GM12878 (cell line): ENCODE data around the gene SPAG9. TPM values are rescaled to one million over a fixed set of nuclear protein-coding genes. Genes with fewer than 3 reads are reported as not detected.

Experiments used
- ATAC-seq: fragments of 200-7000 bp; cut with Tn5 transposase; 3 replicates; pipeline ENCODE4 v1.9.1; 2020; ENCODE audit warnings: mild to moderate bottlenecking, moderate library complexity
- BruUV-seq: library from RNA; stranded (reverse); fragments of 400-500 nt; replicated peaks from 2 replicates; lab custom pipeline; 2021; lab: Mats Ljungman, UMichigan
- CTCF ChIA-PET: fragments of 300-600 bp; sonication (Branson Sonifier 250); formaldehyde crosslinking; extraction: SDS; loops from one replicate; lab custom pipeline; 2021; ENCODE audit warnings: inconsistent platforms; lab: Yijun Ruan, JAX
- POLR2A ChIA-PET: fragments of 350-600 bp; formaldehyde crosslinking; extraction: SDS; loops from one replicate; lab custom pipeline; 2021; ENCODE audit warnings: inconsistent platforms; lab: Charles Lee
- RAD21 ChIA-PET: fragments of 300-600 bp; sonication (Branson Sonifier 250); formaldehyde crosslinking; loops from one replicate; lab custom pipeline; 2023; ENCODE audit warnings: antibody characterized with exemption; ENCODE audit not compliant: unreplicated experiment; lab: Charles Lee
- SMC1A ChIA-PET: fragments of 300-600 bp; sonication (Branson Sonifier 250); formaldehyde crosslinking; loops from one replicate; lab custom pipeline; 2023; ENCODE audit not compliant: unreplicated experiment, uncharacterized antibody; lab: Charles Lee
- DNase-seq: peaks from one replicate; pipeline ENCODE4 v3.0.0-alpha.2; 2011; ENCODE audit warnings: low read depth, low spot score
- FAIRE-seq: peaks from 3 replicates; lab custom pipeline; 2011; peaks lifted over from hg19 to GRCh38; lab: Jason Lieb, UNC
- H2AFZ ChIP-seq: 2 replicates; pipeline ENCODE4 v1.6.0; 2011; ENCODE audit warnings: low read depth, low read length, control low read depth; ENCODE audit not compliant: control insufficient read depth
- H3K27ac ChIP-seq: 2 replicates; pipeline ENCODE4 v1.5.1; 2011; ENCODE audit warnings: control low read depth; ENCODE audit not compliant: control insufficient read depth, insufficient read depth
- H3K27me3 ChIP-seq, 2 experiments: replicated peaks in 1 of 2; 2 replicates each; pipeline versions ENCODE4 v1.6.0 to v1.6.1; 2011; ENCODE audit warnings: low read length in 1 of 2; ENCODE audit not compliant: control insufficient read depth in 2 of 2, insufficient read depth in 2 of 2
- H3K36me3 ChIP-seq, 2 experiments: 2 replicates each; pipeline ENCODE4 v1.5.1; 2011; ENCODE audit warnings: low read length in 1 of 2; ENCODE audit not compliant: control insufficient read depth in 2 of 2, insufficient read depth in 2 of 2
- H3K4me1 ChIP-seq: 2 replicates; pipeline ENCODE4 v1.6.1; 2011; ENCODE audit warnings: mild to moderate bottlenecking, low read length, moderate library complexity, mixed read lengths; ENCODE audit not compliant: control insufficient read depth, insufficient read depth
- H3K4me2 ChIP-seq: 2 replicates; pipeline ENCODE4 v1.6.0; 2011; ENCODE audit warnings: control low read depth; ENCODE audit not compliant: control insufficient read depth, insufficient read depth
- H3K4me3 ChIP-seq: fragments of 200-600 bp; sonication (generic); 2 replicates; pipeline ENCODE4 v1.5.1; 2016
- H3K79me2 ChIP-seq: 2 replicates; pipeline ENCODE4 v1.6.0; 2011; ENCODE audit warnings: low read length; ENCODE audit not compliant: control insufficient read depth, insufficient read depth
- H3K9ac ChIP-seq: 2 replicates; pipeline ENCODE4 v1.8.0; 2011; ENCODE audit warnings: low read length, control low read depth, mixed read lengths; ENCODE audit not compliant: control insufficient read depth, insufficient read depth
- H3K9me3 ChIP-seq: replicated peaks from 3 replicates; pipeline ENCODE4 v1.5.1; 2011; ENCODE audit warnings: mild to moderate bottlenecking, low read length; ENCODE audit not compliant: control insufficient read depth, insufficient read depth
- H4K20me1 ChIP-seq: 2 replicates; pipeline ENCODE4 v1.6.0; 2011; ENCODE audit not compliant: control insufficient read depth, insufficient read depth
- BMI1 ChIP-seq: fragments of 450-650 bp; IDR thresholded peaks from 2 replicates; pipeline ENCODE4 v1.6.1; 2016; ENCODE audit warnings: mild to moderate bottlenecking, moderate library complexity, borderline replicate concordance
- CTCF ChIP-seq, 3 experiments: IDR thresholded peaks in 2 of 3; conservative IDR thresholded peaks in 1 of 3; 2 replicates each; pipeline ENCODE4 v1.5.1; 2011; ENCODE audit warnings: low read depth in 3 of 3, low read length in 3 of 3, mild to moderate bottlenecking in 3 of 3, control low read depth in 2 of 3, moderate library complexity in 2 of 3, inconsistent platforms in 1 of 3, mixed read lengths in 1 of 3; ENCODE audit not compliant: control insufficient read depth in 2 of 3, insufficient read depth in 1 of 3; ENCODE audit errors: extremely low read depth in 1 of 3
- EZH2 ChIP-seq: IDR thresholded peaks from 2 replicates; pipeline ENCODE4 v1.6.1; 2012; ENCODE audit warnings: low read depth, mild to moderate bottlenecking, control low read depth, inconsistent platforms, low read length, borderline replicate concordance; ENCODE audit not compliant: control insufficient read depth
- GATAD2B ChIP-seq: fragments of 450-650 bp; conservative IDR thresholded peaks from 2 replicates; pipeline ENCODE4 v1.6.1; 2017; ENCODE audit warnings: low read depth, mild to moderate bottlenecking, moderate library complexity
- PAX5 ChIP-seq: IDR thresholded peaks from 2 replicates; pipeline ENCODE4 v1.6.1; 2011; ENCODE audit warnings: low read depth, low read length, borderline replicate concordance
- POU2F2 ChIP-seq: IDR thresholded peaks from 3 replicates; pipeline ENCODE4 v1.6.1; 2011; ENCODE audit warnings: low read depth, mild to moderate bottlenecking, low read length, borderline replicate concordance
- SIN3A ChIP-seq: IDR thresholded peaks from 2 replicates; pipeline ENCODE4 v1.6.1; 2012; ENCODE audit warnings: low read depth, low read length, improper control_type of control experiment
- SMAD5 ChIP-seq: IDR thresholded peaks from 2 replicates; pipeline ENCODE4 v1.6.1; 2016; ENCODE audit warnings: antibody characterized with exemption, low read depth
- SREBF2 ChIP-seq: IDR thresholded peaks from 2 replicates; pipeline ENCODE4 v1.6.1; 2012; ENCODE audit warnings: mild to moderate bottlenecking, low read length
- ZNF207 ChIP-seq: fragments of 450-650 bp; IDR thresholded peaks from 2 replicates; pipeline ENCODE4 v1.6.1; 2014; ENCODE audit warnings: antibody characterized with exemption, mild to moderate bottlenecking, borderline replicate concordance
- ZZZ3 ChIP-seq: IDR thresholded peaks from 2 replicates; pipeline ENCODE4 v1.6.1; 2011; ENCODE audit warnings: low read depth; ENCODE audit not compliant: control insufficient read depth, insufficient read length
- WGBS: methylation state at CpG from one replicate; pipeline ENCODE4 v1.1.6; 2016; ENCODE audit warnings: low lambda C conversion rate; ENCODE audit not compliant: insufficient replicate concordance, insufficient coverage; ENCODE audit errors: missing lambda C conversion rate; 5-methylcytosine and 5-hydroxymethylcytosine counted together
- in situ Hi-C: fragments of 300-500 bp; cut with MboI; formaldehyde crosslinking; loops from 9 replicates; pipeline ENCODE4 v1.14.3; 2018; ENCODE audit warnings: mixed read lengths
- intact Hi-C: fragments of 100-400 bp; cut with micrococcal nuclease; formaldehyde crosslinking; loops from one replicate; pipeline ENCODE4 v1.14.2; 2022; ENCODE audit not compliant: unreplicated experiment
- polyA plus RNA-seq, 11 experiments: library from polyadenylated mRNA; depleted of rRNA in 4 of 11; unstranded in 6 of 11; stranded (reverse) in 5 of 11; fragments of >200 nt; fragmentation: Nextera tagmentation in 4 of 11; fragmentation: Illumina TruSeq in 1 of 11; extraction: Ambion mirVana in 4 of 11; extraction: Trizol in 1 of 11; gene quantifications; 1 replicate in 1 of 11; 2 replicates in 10 of 11; pipeline versions ENCODE4 v1.2.1 to v1.2.3, GENCODE V29; 2011 to 2016; ENCODE audit warnings: inconsistent platforms in 2 of 11, missing spikeins in 2 of 11, low read depth in 1 of 11
- total RNA-seq, 4 experiments: library from RNA; depleted of rRNA in 3 of 4; stranded (reverse); fragments of >200 nt in 3 of 4; fragmentation: Illumina TruSeq in 1 of 4; extraction: Trizol in 1 of 4; gene quantifications; 2 replicates each; pipeline versions ENCODE4 v1.2.1 to v1.2.3, GENCODE V29; 2013 to 2021
- TF ChIP-seq, protein P1 (sequence below): fragments of 450-650 bp; IDR thresholded peaks from 2 replicates; pipeline ENCODE4 v1.6.1; 2016; ENCODE audit warnings: mild to moderate bottlenecking
- TF ChIP-seq, protein P2 (sequence below): fragments of 450-650 bp; IDR thresholded peaks from 2 replicates; pipeline ENCODE4 v1.6.1; 2017; ENCODE audit warnings: antibody characterized with exemption, mild to moderate bottlenecking, moderate library complexity

Gene SPAG9
- total and polyA plus RNA-seq, 10 of the 15 experiments (the other 5 are each of a cell fraction or from before 2014, with no cell fraction given) = 6.6 to 42.0 (median 24.9) TPM

DNA sequence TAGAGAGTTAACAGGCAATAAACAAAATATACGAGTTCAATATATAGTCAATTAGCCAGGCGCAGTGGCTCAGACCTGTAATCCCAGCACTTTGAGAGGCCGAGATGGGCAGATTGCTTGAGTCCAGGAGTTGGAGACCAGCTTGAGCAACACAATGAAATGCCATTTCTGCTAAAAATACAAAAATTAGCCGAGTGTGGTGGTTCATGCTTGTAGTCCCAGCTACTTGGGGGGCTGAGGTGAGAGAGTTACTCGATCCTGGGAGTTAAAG, 184.7 kb downstream of the SPAG9 start (continued):
- TF ChIP-seq, protein P1, sequence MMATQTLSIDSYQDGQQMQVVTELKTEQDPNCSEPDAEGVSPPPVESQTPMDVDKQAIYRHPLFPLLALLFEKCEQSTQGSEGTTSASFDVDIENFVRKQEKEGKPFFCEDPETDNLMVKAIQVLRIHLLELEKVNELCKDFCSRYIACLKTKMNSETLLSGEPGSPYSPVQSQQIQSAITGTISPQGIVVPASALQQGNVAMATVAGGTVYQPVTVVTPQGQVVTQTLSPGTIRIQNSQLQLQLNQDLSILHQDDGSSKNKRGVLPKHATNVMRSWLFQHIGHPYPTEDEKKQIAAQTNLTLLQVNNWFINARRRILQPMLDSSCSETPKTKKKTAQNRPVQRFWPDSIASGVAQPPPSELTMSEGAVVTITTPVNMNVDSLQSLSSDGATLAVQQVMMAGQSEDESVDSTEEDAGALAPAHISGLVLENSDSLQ = no peak
- TF ChIP-seq GATAD2B (no peak), SIN3A (no peak), SREBF2 (no peak), SMAD5 (no peak), EZH2 (no peak)

GRCh38 chr17:50935221-50935995, 185.3 kb downstream of the SPAG9 start:
- SMC1A ChIA-PET = no interaction called here
- H3K36me3 ChIP-seq = no peaks in the 10 kb centered on the region
- no peaks in the 10 kb centered on the region for H4K20me1 ChIP-seq
- in situ Hi-C loops (no loop called here), intact Hi-C loops (no loop called here)
- POLR2A ChIA-PET = interaction anchor here (0.6 to 1.0 kb wide), 2 partner anchors 68 to 153 kb away, joined by 5 to 6 read pairs; no protein-coding TSS in a partner anchor
- RAD21 ChIA-PET = interaction anchor here (1.1 kb wide), 1 partner anchor 83 kb away, joined by 4 read pairs; no protein-coding TSS in a partner anchor
- no peak overlapping the region for H3K9ac ChIP-seq
- no peaks in the 10 kb centered on the region for H3K9me3 ChIP-seq
- H3K4me2 ChIP-seq = no peak overlapping the region
- TF ChIP-seq CTCF (IDR thresholded peaks at IDR 0.05 in 2 of 3, conservative IDR thresholded peaks at IDR 0.05 in 1 of 3; ENCODE audit: control insufficient read depth in 2 of 3, extremely low read depth in 1 of 3, insufficient read depth in 1 of 3, low read depth in 3 of 3, low read length in 3 of 3) = no peak
- TF ChIP-seq POU2F2 = no peak
- no peak for TF ChIP-seq BMI1
- no peak for TF ChIP-seq ZNF207
- TF ChIP-seq PAX5 = no peak
- TF ChIP-seq, protein P2, sequence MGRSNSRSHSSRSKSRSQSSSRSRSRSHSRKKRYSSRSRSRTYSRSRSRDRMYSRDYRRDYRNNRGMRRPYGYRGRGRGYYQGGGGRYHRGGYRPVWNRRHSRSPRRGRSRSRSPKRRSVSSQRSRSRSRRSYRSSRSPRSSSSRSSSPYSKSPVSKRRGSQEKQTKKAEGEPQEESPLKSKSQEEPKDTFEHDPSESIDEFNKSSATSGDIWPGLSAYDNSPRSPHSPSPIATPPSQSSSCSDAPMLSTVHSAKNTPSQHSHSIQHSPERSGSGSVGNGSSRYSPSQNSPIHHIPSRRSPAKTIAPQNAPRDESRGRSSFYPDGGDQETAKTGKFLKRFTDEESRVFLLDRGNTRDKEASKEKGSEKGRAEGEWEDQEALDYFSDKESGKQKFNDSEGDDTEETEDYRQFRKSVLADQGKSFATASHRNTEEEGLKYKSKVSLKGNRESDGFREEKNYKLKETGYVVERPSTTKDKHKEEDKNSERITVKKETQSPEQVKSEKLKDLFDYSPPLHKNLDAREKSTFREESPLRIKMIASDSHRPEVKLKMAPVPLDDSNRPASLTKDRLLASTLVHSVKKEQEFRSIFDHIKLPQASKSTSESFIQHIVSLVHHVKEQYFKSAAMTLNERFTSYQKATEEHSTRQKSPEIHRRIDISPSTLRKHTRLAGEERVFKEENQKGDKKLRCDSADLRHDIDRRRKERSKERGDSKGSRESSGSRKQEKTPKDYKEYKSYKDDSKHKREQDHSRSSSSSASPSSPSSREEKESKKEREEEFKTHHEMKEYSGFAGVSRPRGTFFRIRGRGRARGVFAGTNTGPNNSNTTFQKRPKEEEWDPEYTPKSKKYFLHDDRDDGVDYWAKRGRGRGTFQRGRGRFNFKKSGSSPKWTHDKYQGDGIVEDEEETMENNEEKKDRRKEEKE = no peak
- TF ChIP-seq ZZZ3 = no peak
- DNase-seq (no peak), FAIRE-seq (no peak), ATAC-seq (no peak)
- H3K4me3 ChIP-seq = no peak overlapping the region
- peaks cover 3% of the 10 kb centered on the region; the same call in 1 of the 2 replicates for H3K4me1 ChIP-seq
- H2AFZ ChIP-seq = no peak overlapping the region
- CTCF ChIA-PET = interaction anchor here (1.3 kb wide), 1 partner anchor 16 kb away, joined by 4 read pairs; no protein-coding TSS in a partner anchor
- WGBS = 60% methylated on average over 16 of the region's 16 CpGs
- no TSS peak for BruUV-seq
- H3K27me3 ChIP-seq = no peaks in the 10 kb centered on the region; a peak in 1 of 4 replicates
- no peak overlapping the region for H3K27ac ChIP-seq
- no peaks in the 10 kb centered on the region for H3K79me2 ChIP-seq
